ENCODE results near the gene WNT11.

DNA sequence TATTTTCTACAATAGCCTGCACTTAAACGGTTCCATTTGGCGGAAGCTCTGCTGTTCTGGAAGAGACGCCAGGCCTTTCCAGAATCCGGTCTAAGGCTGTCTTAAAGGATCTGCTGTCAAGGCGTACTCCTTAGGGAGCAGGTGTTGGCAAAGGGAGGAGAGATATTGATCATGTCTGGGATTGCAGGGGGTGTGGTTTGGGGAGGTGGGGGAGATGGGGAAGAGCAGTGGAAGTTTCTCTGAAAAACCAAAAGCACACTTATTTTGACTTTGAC is 22.5 kb upstream of the WNT11 start:
- TF ChIP-seq, protein P1, sequence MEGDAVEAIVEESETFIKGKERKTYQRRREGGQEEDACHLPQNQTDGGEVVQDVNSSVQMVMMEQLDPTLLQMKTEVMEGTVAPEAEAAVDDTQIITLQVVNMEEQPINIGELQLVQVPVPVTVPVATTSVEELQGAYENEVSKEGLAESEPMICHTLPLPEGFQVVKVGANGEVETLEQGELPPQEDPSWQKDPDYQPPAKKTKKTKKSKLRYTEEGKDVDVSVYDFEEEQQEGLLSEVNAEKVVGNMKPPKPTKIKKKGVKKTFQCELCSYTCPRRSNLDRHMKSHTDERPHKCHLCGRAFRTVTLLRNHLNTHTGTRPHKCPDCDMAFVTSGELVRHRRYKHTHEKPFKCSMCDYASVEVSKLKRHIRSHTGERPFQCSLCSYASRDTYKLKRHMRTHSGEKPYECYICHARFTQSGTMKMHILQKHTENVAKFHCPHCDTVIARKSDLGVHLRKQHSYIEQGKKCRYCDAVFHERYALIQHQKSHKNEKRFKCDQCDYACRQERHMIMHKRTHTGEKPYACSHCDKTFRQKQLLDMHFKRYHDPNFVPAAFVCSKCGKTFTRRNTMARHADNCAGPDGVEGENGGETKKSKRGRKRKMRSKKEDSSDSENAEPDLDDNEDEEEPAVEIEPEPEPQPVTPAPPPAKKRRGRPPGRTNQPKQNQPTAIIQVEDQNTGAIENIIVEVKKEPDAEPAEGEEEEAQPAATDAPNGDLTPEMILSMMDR (IDR thresholded peaks at IDR 0.05), result no peak
- no peak for TF ChIP-seq POLR2A (IDR thresholded peaks at IDR 0.05)
